CD4-positive, alpha-beta T cell treated with Interleukin-15 for 4 hours (primary cell): ENCODE data around the gene SLC6A13.
"Not testable (repeated sequence)": the region's sequence is repeated elsewhere in the genome, so short reads cannot be mapped to it uniquely, and the experiment has no call there.

Experiments
- DNase-seq: peaks from one replicate; pipeline ENCODE4 v3.0.0-alpha.2; 2020; ENCODE audit warnings: low spot score

The SLC6A13 gene

GRCh38 chr12:233615-233968 lies 29.0 kb downstream of the SLC6A13 start:
- no peak for DNase-seq

GRCh38 chr12:232731-233614 lies 29.7 kb downstream of the SLC6A13 start:
- no peak for DNase-seq

- no peak for DNase-seq
These were observed 31.5 kb downstream of the SLC6A13 start for GRCh38 chr12:230925-231671.

- no peak for DNase-seq
These were observed 33.0 kb downstream of the SLC6A13 start for GRCh38 chr12:229441-230191.

GRCh38 chr12:228846-229200 lies 33.8 kb downstream of the SLC6A13 start:
- no peak for DNase-seq

- no peak for DNase-seq
These were observed 34.5 kb downstream of the SLC6A13 start for GRCh38 chr12:227923-228845.

- no peak for DNase-seq
These were observed 35.2 kb downstream of the SLC6A13 start for GRCh38 chr12:227286-227915.

GRCh38 chr12:226401-226800 lies 36.2 kb downstream of the SLC6A13 start:
- DNase-seq: no peak

- DNase-seq: no peak
These were observed 37.6 kb downstream of the SLC6A13 start for GRCh38 chr12:225012-225411.

GRCh38 chr12:224330-224729 lies 38.3 kb downstream of the SLC6A13 start:
- DNase-seq: no peak

GRCh38 chr12:223841-224240 lies 38.8 kb downstream of the SLC6A13 start:
- no peak for DNase-seq

- no peak for DNase-seq
These were observed 40.9 kb downstream of the SLC6A13 start for GRCh38 chr12:221736-222135.

- no peak for DNase-seq
These were observed 41.6 kb downstream of the SLC6A13 start for GRCh38 chr12:220946-221550.

GRCh38 chr12:220491-220890 lies 42.1 kb downstream of the SLC6A13 start:
- DNase-seq: no peak

- DNase-seq: no peak
These were observed 42.7 kb downstream of the SLC6A13 start for GRCh38 chr12:219891-220352.

- no peak for DNase-seq
These were observed 43.7 kb downstream of the SLC6A13 start for GRCh38 chr12:218728-219590.

- DNase-seq: no peak
These were observed 44.4 kb downstream of the SLC6A13 start for GRCh38 chr12:218221-218620.

GRCh38 chr12:217029-217428 lies 45.6 kb downstream of the SLC6A13 start:
- not testable (repeated sequence) for DNase-seq

GRCh38 chr12:215116-215515 lies 47.5 kb downstream of the SLC6A13 start:
- DNase-seq: no peak
